Measurements from ENCODE around the gene GRIK4.

DNA sequence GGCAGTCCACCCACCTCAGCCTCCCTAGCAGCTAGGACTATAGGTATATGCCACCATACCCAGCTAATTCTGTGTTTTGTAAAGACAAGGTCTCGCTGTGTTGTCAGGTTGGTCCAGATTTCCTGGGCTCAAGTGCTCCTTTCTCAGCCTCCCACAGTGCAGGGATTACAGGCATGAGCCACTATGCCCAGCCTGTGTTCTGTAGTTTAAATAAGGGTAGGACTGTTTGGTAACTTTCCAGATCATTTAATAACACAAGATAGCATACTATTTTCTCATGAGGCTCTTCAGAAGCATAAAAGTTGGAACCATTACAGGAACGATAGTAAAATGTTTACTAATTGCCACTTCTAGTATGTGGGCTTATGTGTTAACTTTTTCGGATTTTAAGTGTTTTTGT, 38.0 kb upstream of the GRIK4 start:
- TF ChIP-seq, protein P1, sequence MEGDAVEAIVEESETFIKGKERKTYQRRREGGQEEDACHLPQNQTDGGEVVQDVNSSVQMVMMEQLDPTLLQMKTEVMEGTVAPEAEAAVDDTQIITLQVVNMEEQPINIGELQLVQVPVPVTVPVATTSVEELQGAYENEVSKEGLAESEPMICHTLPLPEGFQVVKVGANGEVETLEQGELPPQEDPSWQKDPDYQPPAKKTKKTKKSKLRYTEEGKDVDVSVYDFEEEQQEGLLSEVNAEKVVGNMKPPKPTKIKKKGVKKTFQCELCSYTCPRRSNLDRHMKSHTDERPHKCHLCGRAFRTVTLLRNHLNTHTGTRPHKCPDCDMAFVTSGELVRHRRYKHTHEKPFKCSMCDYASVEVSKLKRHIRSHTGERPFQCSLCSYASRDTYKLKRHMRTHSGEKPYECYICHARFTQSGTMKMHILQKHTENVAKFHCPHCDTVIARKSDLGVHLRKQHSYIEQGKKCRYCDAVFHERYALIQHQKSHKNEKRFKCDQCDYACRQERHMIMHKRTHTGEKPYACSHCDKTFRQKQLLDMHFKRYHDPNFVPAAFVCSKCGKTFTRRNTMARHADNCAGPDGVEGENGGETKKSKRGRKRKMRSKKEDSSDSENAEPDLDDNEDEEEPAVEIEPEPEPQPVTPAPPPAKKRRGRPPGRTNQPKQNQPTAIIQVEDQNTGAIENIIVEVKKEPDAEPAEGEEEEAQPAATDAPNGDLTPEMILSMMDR (IDR thresholded peaks at IDR 0.05), result no peak
- TF ChIP-seq, protein P2, sequence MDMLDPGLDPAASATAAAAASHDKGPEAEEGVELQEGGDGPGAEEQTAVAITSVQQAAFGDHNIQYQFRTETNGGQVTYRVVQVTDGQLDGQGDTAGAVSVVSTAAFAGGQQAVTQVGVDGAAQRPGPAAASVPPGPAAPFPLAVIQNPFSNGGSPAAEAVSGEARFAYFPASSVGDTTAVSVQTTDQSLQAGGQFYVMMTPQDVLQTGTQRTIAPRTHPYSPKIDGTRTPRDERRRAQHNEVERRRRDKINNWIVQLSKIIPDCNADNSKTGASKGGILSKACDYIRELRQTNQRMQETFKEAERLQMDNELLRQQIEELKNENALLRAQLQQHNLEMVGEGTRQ (CRISPR knock-in tag; IDR thresholded peaks at IDR 0.05), result no peak
- TF ChIP-seq, protein P3, sequence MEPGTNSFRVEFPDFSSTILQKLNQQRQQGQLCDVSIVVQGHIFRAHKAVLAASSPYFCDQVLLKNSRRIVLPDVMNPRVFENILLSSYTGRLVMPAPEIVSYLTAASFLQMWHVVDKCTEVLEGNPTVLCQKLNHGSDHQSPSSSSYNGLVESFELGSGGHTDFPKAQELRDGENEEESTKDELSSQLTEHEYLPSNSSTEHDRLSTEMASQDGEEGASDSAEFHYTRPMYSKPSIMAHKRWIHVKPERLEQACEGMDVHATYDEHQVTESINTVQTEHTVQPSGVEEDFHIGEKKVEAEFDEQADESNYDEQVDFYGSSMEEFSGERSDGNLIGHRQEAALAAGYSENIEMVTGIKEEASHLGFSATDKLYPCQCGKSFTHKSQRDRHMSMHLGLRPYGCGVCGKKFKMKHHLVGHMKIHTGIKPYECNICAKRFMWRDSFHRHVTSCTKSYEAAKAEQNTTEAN (CRISPR knock-in tag; IDR thresholded peaks at IDR 0.05), result no peak
- TF ChIP-seq NR2C2 (CRISPR knock-in tag; IDR thresholded peaks at IDR 0.05) (no peak), ZNF263 (CRISPR knock-in tag; IDR thresholded peaks at IDR 0.05; ENCODE audit: low read depth) (no peak), ZNF416 (CRISPR knock-in tag; IDR thresholded peaks at IDR 0.05) (no peak), FOXP1 (CRISPR knock-in tag; IDR thresholded peaks at IDR 0.05; ENCODE audit: borderline replicate concordance) (no peak)
- TF ChIP-seq, protein P4, sequence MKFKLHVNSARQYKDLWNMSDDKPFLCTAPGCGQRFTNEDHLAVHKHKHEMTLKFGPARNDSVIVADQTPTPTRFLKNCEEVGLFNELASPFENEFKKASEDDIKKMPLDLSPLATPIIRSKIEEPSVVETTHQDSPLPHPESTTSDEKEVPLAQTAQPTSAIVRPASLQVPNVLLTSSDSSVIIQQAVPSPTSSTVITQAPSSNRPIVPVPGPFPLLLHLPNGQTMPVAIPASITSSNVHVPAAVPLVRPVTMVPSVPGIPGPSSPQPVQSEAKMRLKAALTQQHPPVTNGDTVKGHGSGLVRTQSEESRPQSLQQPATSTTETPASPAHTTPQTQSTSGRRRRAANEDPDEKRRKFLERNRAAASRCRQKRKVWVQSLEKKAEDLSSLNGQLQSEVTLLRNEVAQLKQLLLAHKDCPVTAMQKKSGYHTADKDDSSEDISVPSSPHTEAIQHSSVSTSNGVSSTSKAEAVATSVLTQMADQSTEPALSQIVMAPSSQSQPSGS (CRISPR knock-in tag; IDR thresholded peaks at IDR 0.05; ENCODE audit: borderline replicate concordance, low read depth), result no peak
- TF ChIP-seq, protein P5, sequence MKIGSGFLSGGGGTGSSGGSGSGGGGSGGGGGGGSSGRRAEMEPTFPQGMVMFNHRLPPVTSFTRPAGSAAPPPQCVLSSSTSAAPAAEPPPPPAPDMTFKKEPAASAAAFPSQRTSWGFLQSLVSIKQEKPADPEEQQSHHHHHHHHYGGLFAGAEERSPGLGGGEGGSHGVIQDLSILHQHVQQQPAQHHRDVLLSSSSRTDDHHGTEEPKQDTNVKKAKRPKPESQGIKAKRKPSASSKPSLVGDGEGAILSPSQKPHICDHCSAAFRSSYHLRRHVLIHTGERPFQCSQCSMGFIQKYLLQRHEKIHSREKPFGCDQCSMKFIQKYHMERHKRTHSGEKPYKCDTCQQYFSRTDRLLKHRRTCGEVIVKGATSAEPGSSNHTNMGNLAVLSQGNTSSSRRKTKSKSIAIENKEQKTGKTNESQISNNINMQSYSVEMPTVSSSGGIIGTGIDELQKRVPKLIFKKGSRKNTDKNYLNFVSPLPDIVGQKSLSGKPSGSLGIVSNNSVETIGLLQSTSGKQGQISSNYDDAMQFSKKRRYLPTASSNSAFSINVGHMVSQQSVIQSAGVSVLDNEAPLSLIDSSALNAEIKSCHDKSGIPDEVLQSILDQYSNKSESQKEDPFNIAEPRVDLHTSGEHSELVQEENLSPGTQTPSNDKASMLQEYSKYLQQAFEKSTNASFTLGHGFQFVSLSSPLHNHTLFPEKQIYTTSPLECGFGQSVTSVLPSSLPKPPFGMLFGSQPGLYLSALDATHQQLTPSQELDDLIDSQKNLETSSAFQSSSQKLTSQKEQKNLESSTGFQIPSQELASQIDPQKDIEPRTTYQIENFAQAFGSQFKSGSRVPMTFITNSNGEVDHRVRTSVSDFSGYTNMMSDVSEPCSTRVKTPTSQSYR (CRISPR knock-in tag; IDR thresholded peaks at IDR 0.05), result no peak
- TF ChIP-seq, protein P6, sequence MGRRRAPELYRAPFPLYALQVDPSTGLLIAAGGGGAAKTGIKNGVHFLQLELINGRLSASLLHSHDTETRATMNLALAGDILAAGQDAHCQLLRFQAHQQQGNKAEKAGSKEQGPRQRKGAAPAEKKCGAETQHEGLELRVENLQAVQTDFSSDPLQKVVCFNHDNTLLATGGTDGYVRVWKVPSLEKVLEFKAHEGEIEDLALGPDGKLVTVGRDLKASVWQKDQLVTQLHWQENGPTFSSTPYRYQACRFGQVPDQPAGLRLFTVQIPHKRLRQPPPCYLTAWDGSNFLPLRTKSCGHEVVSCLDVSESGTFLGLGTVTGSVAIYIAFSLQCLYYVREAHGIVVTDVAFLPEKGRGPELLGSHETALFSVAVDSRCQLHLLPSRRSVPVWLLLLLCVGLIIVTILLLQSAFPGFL (CRISPR knock-in tag; IDR thresholded peaks at IDR 0.05; ENCODE audit: borderline replicate concordance), result no peak
- TF ChIP-seq, protein P7, sequence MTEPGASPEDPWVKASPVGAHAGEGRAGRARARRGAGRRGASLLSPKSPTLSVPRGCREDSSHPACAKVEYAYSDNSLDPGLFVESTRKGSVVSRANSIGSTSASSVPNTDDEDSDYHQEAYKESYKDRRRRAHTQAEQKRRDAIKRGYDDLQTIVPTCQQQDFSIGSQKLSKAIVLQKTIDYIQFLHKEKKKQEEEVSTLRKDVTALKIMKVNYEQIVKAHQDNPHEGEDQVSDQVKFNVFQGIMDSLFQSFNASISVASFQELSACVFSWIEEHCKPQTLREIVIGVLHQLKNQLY (CRISPR knock-in tag; IDR thresholded peaks at IDR 0.05), result no peak
- TF ChIP-seq, protein P8, sequence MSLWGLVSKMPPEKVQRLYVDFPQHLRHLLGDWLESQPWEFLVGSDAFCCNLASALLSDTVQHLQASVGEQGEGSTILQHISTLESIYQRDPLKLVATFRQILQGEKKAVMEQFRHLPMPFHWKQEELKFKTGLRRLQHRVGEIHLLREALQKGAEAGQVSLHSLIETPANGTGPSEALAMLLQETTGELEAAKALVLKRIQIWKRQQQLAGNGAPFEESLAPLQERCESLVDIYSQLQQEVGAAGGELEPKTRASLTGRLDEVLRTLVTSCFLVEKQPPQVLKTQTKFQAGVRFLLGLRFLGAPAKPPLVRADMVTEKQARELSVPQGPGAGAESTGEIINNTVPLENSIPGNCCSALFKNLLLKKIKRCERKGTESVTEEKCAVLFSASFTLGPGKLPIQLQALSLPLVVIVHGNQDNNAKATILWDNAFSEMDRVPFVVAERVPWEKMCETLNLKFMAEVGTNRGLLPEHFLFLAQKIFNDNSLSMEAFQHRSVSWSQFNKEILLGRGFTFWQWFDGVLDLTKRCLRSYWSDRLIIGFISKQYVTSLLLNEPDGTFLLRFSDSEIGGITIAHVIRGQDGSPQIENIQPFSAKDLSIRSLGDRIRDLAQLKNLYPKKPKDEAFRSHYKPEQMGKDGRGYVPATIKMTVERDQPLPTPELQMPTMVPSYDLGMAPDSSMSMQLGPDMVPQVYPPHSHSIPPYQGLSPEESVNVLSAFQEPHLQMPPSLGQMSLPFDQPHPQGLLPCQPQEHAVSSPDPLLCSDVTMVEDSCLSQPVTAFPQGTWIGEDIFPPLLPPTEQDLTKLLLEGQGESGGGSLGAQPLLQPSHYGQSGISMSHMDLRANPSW (CRISPR knock-in tag; conservative IDR thresholded peaks at IDR 0.05; ENCODE audit: low read depth), result no peak
- TF ChIP-seq, protein P9, sequence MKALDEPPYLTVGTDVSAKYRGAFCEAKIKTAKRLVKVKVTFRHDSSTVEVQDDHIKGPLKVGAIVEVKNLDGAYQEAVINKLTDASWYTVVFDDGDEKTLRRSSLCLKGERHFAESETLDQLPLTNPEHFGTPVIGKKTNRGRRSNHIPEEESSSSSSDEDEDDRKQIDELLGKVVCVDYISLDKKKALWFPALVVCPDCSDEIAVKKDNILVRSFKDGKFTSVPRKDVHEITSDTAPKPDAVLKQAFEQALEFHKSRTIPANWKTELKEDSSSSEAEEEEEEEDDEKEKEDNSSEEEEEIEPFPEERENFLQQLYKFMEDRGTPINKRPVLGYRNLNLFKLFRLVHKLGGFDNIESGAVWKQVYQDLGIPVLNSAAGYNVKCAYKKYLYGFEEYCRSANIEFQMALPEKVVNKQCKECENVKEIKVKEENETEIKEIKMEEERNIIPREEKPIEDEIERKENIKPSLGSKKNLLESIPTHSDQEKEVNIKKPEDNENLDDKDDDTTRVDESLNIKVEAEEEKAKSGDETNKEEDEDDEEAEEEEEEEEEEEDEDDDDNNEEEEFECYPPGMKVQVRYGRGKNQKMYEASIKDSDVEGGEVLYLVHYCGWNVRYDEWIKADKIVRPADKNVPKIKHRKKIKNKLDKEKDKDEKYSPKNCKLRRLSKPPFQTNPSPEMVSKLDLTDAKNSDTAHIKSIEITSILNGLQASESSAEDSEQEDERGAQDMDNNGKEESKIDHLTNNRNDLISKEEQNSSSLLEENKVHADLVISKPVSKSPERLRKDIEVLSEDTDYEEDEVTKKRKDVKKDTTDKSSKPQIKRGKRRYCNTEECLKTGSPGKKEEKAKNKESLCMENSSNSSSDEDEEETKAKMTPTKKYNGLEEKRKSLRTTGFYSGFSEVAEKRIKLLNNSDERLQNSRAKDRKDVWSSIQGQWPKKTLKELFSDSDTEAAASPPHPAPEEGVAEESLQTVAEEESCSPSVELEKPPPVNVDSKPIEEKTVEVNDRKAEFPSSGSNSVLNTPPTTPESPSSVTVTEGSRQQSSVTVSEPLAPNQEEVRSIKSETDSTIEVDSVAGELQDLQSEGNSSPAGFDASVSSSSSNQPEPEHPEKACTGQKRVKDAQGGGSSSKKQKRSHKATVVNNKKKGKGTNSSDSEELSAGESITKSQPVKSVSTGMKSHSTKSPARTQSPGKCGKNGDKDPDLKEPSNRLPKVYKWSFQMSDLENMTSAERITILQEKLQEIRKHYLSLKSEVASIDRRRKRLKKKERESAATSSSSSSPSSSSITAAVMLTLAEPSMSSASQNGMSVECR (CRISPR knock-in tag; IDR thresholded peaks at IDR 0.05; ENCODE audit: borderline replicate concordance), result no peak

All from WTC11 (cell line).